GM19438 (cell line): ENCODE data around the gene TGFBR1.
A peak's percentile ranks its signal among the peaks of the same experiment; 100 is the strongest.

ENCODE experiments used
- ATAC-seq: cut with Tn5 transposase; IDR thresholded peaks from one replicate; pipeline ENCODE4 v1.9.1; 2021; ENCODE audit warnings: low read depth; ENCODE audit not compliant: unreplicated experiment

TGFBR1 gene

DNA sequence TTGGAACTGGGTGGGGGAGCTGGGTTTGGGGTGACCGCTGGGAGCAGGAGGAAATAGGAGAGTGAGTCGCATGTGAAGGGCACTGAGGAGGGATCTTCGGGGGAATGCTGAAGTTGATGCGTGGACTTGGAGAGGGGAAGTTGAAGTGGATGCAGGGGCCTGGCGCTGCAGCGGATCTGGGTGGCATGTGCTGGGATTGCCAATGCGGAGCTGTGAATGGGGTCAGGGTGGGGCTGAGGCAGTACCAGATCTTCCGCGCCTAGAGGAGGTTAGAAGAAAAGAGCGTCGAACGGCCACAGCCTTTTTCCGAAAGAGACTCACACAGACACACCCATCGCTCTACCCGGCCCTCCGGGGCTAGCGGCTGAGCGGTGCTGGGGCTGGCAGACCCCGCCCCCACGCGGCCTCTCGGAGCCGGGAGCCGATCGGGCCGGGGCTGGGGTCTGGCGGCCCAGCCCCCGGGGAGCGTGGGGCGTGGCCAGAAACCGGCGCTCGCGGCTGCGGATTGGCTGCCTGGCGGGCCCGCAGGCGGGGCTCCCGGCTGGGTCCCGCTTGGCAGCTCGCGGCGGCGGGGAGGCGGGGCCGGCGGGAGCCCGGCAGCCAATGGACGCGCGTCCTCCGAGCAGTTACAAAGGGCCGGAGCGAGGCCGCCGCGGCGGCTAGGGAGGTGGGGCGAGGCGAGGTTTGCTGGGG, at the start of gene TGFBR1:
Gene TGFBR1, plus strand, starts transcription at position 655 of the 693 bp plus-strand sequence. CDS start 93 bp downstream, outside the sequence.
- peak; percentile 79 for ATAC-seq

DNA sequence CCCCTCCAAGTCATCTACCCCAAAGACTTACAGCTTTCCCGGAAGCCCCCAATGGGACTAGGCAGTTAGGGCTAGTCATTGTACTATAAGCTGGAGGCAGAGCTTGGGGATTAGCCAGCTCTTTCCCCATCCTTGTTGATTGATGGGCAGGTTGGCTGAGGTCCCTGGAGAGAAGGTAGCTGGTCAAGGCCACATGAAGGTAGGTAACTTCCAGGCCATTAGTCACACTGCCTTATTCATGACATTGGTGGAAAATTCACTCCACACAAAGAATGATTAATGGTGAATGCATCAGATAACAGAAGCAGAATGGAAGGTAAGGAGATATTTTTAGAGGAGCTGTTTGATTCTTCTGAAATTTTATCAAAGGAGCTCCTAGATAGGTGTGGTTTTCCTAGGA, 49.5 kb upstream of the TGFBR1 start:
- ATAC-seq, result no peak

DNA sequence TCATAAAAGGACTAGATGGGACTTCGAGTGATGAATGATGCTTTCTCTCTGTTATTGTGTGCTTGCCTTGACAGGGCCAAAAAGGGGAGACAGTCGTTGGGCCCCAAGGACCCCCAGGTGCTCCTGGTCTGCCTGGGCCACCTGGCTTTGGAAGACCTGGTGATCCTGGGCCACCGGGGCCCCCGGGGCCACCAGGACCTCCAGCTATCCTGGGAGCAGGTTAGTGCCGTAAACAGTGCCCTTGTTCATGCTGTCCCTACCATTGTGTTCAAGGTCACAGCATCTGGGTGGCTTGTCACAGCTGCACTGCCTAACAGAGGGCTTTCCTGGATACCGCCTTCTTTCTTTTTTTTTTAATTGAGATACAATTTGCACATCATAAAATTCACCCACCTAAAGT, 48.7 kb upstream of the TGFBR1 start:
- no peak for ATAC-seq

DNA sequence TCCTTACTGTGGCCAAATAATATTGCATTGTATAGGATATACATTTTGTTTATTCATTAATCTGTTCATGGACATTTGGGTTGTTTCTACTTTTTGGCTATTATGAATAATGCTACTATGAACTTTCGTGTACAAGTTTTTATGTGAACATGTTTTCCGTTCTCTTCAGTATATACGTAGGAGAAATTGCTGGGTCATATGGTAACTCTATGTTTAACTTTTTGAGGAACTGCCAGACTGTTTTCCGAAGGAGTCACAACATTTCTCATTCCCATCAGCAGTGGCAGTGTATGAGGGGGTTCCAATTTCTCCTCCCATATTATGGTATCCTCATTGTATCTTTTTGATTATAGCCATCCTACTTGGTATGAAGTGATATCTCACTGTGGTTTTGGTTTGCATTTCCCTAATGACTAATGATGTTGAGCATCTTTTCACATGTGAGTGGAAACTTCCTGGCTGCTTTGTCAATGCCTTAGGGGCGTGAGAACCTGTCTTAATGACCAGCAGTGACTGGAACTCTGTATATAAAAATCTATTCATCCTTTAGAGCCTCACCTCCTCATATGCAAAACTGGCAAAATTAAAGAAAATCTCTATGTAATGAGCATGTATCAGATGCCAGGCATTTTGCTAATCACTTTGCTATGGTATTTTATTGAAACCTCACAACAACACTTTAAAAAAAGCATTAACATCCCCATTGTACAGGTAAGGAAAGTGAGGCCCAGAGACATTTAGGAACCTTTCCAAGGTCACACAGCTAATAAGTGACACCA, 47.8 kb upstream of the TGFBR1 start:
- no peak for ATAC-seq

- ATAC-seq, result peak; percentile 93
Observed at GRCh38 chr9:99057665-99058625, 47.0 kb upstream of the TGFBR1 start.

- ATAC-seq, result peak; percentile 52
Observed at GRCh38 chr9:99058964-99059921, 45.7 kb upstream of the TGFBR1 start.

- ATAC-seq, result no peak
Observed at GRCh38 chr9:99060621-99061020, 44.3 kb upstream of the TGFBR1 start.

DNA sequence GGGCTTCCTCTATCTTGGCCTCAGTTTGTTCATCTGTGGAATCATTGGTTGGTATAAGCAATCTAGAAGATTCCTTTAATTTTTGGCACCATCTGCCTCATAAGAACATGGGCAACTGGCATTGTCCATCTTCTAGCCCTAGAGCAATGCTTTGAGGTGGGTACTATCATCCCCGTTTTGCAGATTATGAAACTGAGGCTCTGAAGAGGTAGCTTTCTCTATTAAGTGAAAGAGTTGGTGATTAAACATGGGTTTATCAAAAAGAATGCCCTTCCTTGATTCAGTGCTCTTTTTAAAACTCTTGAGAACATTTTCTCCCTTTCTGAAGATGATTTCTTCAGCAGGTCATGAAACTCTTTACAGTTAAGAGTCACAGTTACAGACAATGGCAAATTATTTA, 42.4 kb upstream of the TGFBR1 start:
- no peak for ATAC-seq

DNA sequence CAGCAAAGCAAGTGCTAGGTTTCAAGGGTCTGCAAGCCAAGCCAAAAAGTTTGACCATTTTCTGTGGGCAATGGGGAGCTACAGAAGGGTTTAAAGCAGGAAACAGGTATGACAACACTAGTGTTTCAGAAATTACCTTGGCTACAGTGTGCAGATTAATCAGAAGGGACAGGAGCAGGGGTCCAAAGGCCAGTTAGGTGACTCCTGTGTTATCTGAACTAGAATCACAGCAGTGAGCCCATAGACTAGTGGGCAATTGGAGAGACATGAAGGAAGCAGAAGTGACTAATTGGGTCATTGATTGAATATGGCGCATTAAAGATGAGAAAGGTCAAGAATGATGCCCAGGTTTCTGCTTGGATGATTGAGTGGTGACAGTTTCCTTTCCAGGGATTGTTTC, 41.4 kb upstream of the TGFBR1 start:
- no peak for ATAC-seq

- ATAC-seq, result no peak
Observed at GRCh38 chr9:99066571-99066970, 38.3 kb upstream of the TGFBR1 start.

- ATAC-seq, result no peak
Observed at GRCh38 chr9:99069075-99069474, 35.8 kb upstream of the TGFBR1 start.

- ATAC-seq, result no peak
Observed at GRCh38 chr9:99069546-99069945, 35.4 kb upstream of the TGFBR1 start.

GRCh38 chr9:99070681-99071080, 34.2 kb upstream of the TGFBR1 start:
- no peak for ATAC-seq

DNA sequence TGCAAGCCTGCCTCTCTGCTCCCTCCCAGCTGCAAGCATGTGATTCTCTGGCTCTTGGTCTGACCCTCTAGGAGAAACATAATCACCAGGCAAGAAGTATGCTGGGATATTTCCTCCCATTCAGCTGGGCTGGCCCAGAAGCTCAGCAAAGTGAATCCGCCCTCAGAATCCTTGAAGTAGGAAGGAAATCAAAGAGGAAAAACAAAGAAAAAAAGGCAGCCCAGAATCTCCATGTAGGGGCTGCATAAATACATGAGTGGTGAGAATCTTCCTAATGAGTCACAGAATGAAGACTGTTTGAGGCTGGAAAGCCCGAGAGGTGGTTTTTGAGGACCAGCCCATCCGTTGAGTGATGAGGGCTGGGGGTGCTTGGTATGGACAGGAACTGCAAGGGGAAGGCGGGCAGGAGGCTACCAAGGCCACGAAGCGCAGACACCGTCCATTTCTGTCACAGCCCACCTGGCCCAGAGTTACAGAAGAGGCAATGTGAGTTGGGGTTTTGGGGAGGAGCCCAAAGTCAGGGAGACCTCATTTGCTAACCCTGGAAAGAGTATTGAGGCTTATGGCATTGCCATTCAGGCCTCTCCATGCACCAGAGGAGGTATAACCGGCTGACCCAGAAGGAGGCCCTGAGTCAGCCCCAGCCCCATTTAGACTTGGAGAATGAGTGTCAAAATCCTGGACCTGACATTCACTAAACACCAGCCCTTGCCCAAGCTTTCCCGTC, 33.4 kb upstream of the TGFBR1 start:
- ATAC-seq, result no peak

DNA sequence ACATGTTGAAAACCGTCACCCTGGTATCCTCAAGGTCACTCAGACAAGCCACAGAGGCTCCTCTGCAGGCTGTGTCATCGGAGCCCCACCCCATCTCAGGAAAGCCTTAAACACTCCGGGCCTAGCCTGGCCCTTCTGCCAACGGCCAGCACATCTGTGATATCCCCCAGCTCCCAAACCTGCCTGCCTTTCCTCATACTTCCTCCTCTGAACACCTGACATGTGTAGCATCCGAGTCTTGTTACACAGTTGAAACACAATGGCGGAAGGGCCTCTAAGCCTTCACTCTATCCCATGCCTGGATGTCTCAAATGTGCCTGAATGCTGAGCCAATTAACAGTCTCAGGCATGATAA, 32.9 kb upstream of the TGFBR1 start:
- ATAC-seq, result no peak

- no peak for ATAC-seq
Observed at GRCh38 chr9:99073347-99073746, 31.6 kb upstream of the TGFBR1 start.

DNA sequence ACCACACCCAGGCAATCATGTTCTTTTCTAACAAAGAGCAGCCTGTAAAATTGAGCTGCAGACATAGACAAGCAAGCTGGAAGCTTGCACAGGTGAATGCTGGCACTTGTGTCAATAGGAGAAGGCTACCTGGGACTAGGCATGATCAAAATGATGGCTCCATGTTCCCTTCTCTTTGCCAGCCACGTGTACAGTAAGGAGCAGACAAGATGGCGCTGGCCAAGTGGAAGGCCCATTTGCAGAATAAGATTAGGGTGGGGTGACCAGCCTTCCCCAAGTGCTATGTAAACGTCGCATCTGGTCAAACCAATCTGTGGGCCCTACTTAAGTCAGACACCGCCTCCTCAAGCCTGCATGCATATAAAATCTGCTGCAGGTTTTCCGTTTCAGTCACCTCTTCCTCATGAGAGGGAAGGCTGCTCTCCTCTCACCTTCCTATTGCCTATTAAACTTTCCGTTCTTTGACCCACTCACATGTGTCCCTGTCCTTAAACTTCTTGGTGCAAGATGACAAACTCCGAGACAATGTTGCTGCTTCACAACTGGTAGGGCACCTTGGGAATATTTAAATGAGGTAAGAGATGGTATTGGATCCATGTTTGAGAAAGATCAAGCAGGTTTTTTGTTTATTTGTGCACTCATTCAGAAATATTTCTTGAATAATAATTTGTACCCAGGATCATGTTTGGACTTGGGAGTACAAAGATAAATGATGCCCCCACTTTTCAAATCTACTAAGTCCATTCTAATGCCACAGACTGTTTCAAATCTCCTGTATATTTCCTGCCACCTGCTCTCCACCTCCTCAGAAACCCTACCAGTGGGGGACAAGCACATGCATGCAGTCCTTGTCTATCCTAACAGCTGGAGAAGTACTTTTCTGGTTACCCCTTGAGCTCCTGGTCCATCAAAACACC, 30.7 kb upstream of the TGFBR1 start:
- no peak for ATAC-seq

GRCh38 chr9:99074902-99075245, 30.0 kb upstream of the TGFBR1 start:
- no peak for ATAC-seq
